Stimulated activated CD8-positive, alpha-beta memory T cell treated with anti-CD3 and anti-CD28 coated beads, Interleukin-15, amount 100 ng/mL, for 1 hour (primary cell): Measurements from ENCODE around the gene HEBP1.

Source experiments
- DNase-seq: peaks from one replicate; pipeline ENCODE4 v3.0.0-alpha.2; 2020; ENCODE audit warnings: low read depth

HEBP1 gene

DNA sequence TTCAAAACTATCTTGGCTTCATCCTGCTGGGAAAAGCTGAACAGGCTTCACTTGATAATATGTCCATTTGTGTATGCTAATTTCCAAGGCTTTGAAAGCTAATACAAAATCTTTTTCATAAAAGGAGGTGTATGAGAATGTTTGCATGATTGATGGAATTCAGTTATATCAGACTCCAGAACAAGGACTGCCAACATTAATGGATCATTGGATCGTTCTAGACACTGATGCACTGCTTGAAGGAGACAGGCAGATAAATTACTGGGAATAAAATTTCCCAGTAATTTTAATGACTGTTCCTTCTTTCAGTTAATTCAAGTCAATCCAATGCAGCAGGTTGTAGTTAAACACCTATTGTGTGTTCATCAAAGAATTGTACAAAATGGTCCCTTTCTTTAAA is 48.6 kb downstream of the HEBP1 start:
- DNase-seq: no peak

DNA sequence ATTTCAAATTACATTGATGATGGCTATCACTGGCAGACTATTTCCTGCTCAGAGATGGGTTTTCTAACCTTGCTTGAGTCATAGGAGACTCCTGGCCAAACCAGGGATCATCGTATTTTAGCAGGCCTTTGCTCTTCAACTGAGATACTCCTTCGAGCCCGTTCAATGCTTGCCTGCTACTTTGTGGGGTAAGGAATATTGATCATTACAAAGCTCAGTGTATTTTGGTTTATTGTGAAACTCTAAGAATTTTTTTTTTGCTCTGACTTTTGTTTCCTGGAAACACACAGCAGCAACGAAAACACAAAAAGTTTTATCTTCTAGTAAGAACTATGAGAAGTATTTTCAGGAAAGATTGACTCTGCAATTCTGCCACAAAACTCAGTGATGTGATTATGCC is 52.2 kb downstream of the HEBP1 start:
- no peak for DNase-seq

DNA sequence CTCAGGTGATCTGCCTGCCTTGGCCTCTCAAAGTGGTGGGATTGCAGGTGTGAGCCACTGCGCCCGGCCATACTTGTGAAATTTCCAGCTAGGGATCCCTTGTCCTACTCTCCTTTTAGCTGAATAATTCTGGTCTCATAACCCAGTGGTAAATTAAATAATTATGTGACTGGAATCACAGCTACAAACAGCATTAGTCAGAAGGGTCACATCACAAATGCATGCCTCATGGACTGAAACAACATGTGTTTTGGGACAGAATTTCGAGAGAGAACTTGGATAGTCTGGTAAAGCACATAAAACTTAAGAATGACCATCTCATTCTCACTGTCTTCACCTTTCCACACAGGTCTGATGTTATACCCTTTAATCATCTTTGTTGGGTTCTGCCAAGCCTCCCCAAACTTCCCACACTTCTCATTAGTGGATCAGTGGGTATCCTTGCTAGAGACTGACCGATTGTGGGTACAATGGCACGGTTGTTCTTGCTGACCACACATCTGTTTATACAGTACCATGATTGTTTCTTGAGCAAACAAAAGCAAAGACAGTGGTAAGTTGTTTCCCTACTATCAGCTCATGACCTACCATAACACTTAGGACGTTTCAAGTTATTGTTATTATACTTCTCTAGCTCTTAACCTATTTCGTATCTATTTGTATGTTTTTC is 53.2 kb downstream of the HEBP1 start:
- DNase-seq: no peak

DNA sequence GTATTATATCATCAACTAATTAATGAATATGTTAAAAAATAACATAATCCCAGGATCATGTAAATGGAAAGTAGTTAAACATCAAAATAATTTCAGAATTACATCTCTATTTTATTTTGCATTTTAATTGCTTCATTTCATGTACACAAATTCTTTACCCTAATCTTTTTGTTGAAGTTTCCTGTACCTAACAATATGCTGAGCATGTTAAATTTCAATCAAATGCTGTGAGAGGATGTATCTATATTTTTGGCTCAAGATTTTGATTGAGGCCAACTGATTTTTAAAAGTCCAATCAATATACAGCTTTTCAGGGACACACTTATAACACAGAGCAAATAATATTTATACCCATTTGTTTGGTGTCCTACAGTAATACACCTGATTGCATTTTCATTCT is 54.5 kb downstream of the HEBP1 start:
- DNase-seq: no peak

DNA sequence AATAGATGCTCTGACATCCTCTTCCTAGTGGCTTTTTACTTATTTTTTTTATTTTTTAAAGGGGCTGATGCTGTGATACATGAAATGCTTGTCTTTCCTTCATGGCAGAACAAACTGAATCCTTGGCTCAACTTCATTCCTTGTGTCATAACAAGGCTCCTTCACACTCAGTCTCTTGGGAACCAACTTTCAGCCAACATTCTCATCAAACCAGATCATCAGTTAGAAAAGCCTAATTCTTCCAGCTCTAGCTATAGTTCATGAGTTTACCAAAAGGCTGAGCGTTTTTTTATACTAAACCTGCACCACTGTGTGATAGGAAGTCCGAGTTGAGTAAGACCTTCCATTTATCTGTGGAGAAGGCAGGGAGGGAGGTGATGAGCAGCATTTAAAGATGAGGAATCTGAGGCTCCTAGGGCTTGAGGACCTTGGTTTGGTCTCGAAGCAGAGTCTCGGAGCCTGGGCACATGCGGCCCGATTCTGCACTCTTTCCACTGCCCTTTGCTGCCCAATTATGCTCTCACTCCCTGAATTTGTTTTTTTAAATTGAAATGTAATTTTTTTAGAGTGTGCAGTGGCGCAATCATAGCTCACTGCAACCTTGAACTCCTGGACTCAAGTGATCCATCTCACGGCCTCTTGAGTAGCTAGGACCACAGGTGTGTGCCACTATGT is 56.3 kb downstream of the HEBP1 start:
- no peak for DNase-seq

DNA sequence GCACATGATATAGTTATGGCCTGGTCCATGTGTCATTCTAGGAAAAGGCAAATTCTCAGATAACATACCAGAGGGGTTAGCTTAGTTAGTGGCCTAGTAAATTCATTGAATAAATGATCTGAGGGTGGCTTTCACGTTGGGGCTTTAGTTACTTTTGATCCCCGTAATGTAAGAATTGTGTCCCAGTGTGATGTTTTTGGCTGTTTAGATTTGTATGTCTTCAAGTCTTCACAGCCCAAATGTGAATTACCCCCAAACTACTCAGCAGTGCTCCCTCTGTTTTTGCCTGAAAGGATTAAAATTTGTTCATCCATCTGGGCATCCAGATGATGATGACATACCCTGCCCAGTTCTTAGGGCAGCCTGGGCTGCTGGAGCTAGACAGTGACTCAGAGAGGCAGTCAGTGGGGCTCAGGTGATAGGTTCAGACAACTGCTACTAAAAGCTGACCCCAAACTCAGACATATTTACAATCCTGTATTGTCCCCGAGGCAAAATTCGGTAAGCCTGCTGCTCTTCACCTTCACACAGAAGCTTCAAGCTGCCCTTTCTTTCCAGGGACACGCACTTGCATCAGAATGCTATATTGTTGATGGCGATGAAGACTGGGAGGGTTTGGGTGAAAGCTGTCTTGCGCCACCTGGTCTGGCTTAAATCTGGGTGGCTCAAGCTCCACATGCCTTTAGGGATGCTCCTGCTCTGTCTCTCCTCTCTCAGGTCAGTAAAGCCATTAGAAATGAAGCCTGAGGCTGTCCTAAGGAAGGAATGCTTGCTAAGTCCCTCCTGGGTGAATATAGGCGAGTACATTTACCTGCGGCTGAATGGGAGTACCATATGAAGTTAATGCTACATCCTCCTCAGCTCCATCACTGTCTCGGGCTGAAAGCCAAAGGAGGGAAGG is 58.4 kb downstream of the HEBP1 start:
- DNase-seq: no peak

DNA sequence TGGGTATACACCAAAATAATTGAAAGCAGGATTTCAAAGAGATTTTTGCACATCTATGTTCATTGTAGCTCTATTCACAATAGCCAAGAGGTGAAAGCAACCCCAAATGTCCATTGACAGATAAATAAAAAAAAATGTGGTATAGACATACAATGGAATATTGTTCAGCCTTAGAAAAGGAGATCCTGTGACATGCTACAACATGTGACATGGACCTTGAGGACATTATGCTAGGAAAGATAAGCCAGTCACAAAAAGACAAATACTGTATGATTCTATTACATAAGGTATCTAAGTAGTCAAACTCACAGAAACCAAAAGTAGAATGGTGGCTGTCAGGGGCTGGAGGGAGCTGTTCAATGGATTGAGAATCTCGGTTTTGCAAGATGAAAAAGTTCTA is 60.2 kb downstream of the HEBP1 start:
- no peak for DNase-seq

DNA sequence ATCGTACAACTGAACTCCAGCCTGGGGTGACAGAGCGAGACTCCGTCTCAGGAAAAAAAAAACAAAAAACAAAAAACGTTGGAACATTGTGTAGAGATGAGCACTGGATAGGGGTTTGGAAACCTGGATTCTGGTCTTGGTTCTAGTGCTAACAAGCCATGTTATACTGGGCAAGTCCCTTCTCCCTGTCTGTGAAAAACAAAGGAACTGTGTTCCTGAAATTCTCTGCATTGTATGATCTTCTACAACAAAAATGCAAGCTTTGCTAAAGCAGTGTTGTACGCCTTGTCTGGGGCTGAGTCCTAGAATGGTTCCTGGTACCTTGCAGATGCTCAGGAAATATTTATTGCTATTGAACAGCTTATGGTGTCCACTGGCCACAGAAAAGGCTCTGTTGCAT is 61.5 kb downstream of the HEBP1 start:
- DNase-seq: no peak

DNA sequence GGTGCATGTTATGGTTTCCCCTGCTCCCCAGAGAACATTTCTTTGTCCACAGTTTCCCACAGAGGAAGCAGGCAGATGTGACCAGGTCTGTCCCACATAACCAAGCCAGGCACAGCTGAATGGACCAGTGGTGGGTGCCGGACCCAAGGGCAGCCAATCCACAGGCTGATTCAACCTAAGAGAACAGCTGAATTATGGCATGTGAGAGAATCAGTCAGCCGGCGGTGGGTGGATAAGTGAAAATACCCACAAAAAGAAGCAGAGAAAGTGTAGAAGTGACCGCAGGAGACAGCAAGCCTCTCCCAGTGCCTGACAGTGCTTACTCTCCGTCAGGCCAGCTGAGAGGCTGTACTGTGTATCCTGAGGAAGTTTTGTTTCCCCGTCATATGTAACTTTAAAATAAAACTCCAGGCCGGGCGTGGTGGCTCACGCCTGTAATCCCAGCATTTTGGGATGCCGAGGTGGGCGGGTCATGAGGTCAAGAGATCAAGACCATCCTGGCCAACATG is 63.0 kb downstream of the HEBP1 start:
- DNase-seq: no peak

DNA sequence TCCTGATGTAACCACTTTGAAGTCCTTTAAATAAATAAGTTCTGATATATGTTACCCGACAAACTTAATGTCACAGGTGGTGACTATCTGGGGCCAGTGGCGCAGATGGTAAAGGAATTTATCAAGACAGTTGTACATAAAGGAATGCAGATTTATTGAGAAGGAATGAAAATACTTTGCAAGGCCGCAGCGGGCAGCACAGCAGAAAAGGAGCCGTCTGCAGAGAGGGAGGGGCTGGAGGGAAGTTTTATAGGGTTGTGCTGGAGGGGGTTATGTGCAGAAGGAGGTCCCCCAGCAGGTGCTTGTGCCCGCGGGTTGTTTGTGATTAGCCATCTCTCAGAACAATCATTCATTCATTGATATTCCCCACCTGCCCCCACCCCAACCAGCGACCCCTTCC is 65.5 kb downstream of the HEBP1 start:
- DNase-seq: no peak

DNA sequence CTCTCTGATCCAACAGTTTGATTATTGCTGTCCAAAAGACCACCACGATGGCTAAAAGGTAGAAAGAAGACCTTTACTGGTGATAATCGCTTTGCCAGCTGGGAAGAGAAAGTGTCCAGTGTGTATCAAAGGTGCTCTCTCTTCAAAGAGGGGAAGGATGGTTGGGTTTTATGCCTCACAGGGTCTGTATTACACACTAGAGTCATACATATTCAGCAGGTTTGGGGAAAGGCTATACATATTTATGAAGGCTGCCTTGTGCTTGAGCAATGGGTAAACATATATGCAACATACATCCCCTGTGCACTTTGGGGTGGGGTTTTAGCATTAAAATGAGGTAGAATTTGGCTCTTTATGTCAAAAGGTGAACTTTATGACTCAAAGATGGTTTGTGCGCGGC is 66.3 kb downstream of the HEBP1 start:
- DNase-seq: no peak

DNA sequence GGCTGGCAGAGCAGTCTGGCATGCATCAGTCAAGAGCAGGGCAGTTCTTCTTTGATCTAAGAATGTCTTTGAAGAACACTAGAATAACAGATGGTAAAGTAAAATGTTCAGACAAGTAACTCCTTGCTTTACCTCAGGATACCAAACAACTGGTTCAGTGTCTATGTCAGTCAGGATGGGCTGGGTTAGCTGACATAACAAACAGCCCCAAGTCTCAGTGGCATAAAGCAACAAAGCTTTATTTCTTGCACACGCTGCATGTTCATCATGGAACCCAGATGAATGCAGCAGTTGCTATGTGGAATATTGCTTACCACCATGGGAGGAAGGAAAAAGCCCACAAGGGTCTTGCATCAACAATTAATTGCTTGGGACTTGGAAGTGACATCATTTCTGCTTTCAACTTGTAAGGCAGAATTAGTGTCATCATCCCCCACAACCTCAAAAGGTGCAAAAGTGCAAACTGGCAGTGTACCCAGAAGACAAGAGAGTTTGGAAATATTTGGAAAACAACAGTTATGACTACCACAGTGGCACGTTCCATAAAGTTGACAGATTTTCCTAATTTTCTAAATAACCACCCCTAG is 69.3 kb downstream of the HEBP1 start:
- DNase-seq: no peak

DNA sequence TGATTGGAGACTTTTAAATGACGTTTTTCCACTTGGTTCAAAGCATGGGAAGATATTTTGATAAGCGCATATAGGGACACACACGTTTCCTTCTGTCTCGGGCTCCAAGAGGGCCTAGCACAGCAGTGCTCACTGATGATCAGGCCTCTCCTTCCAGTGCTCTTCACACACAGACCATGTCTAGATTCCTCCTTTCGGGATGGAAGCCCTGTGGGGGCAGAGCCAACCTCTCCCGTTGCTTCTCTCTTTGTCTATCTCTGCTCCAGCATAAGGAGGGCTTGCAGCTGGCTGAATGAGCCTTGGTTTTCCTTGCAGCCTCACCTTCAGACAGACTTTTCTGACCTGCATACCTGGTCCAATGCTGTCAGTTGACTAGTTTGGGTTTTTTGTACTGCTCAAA is 70.4 kb downstream of the HEBP1 start:
- DNase-seq: no peak

DNA sequence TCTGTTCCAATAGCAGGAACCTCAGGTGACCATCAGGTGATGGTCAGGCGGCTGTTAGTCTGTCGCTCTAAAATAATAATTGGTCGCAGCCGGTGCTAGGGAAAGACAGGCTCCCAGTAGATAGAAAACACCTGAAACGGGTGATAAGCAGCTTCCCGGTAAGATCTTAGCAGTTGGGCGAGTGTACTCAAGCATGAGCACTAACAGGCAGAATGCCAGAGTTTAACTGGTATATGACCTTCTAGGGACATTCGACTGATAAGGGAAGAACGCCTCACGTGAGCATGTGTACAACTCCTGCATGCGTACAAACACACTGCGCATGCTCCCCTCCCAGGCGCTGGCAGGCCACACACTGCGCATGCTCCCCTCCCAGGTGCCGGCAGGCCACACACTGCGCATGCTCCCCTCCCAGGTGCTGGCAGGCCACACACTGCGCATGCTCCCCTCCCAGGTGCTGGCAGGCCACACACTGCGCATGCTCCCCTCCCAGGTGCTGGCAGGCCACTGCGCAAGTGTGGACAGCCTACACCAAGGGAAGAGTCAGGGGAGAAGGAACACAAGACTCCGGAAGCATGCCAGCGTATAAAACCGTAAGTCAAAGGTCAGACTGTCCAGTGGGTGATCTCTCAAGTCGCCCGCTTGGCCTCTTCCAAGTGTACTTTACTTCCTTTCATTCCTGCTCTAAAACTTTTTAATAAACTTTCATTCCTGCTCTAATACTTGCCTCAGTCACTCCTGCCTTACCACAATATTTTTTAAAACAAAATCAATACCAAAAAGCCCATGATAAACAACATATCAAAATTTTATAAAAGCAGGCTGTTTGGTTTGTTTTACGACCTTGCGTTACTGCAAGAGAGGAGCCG is 72.6 kb downstream of the HEBP1 start:
- no peak for DNase-seq

DNA sequence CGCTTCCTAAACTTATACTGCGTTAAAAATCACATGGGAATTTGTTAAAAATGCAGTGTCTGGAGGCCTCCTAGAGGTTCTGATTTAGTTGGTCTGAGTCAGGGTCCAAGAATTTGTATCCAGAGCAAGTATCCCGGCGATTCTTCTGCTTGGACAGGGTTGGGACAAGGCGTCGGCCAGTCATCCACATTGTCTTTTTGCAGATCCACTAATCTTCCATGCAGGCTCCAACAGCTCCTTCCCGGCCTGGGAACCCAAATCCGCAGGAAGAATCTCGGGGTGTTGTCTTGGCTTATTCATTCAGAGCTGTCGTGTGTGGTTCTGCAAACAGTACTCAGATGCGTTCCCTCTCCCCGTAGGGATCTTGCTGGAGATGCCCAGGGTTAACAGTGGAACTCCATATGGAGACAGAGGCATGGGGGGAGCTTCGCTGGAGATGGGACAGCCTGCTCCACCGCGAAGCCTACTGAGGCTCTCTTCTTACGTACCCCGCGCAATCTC is 73.4 kb downstream of the HEBP1 start:
- no peak for DNase-seq

DNA sequence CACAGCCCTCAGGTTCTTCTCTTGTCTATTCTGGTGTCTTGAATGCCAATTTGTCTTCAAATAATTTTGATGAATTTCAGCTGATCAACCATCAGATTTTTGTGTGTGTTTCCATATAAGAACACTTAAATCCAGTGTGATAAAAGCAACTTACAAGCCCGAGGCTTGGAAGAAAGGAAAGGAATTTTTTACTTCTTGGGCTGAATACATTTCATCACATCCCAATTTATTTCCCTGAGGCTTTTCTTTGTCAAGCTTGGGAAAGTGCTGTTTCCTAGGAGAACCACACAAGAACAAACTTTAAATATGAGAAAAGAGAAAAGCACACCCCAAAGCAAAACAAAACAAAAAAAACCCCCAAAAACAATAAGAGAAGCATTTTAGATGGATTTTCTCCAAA is 74.7 kb downstream of the HEBP1 start:
- DNase-seq: no peak
